ENCODE measurements around the gene PRPSAP1. TPM values are rescaled to one million over a fixed set of nuclear protein-coding genes. Genes with fewer than 3 reads are reported as not detected.
"Not testable (repeated sequence)": the region's sequence is repeated elsewhere in the genome, so short reads cannot be mapped to it uniquely, and the experiment has no call there.

Gene PRPSAP1
- total and polyA plus RNA-seq, 2 experiments from 2014 or later = 59.5 to 80.4 TPM

GRCh38 chr17:76354747-76355310 lies 1.1 kb upstream of the PRPSAP1 start:
- no peaks in the 10 kb centered on the region for H3K9me3 ChIP-seq (ENCODE audit: low read depth)
- H3K27me3 ChIP-seq = no peaks in the 10 kb centered on the region
- DNase-seq (ENCODE audit: low read depth in 1 of 2, low spot score in 1 of 2) = peak in 1 of 2 donors; percentile 12
- peaks cover 14% of the 10 kb centered on the region for H3K4me1 ChIP-seq (ENCODE audit: low read depth)
- H3K36me3 ChIP-seq = no peaks in the 10 kb centered on the region
- H3K4me3 ChIP-seq = peak overlapping the region; percentile 90
- TF ChIP-seq CTCF (IDR thresholded peaks at IDR 0.05; ENCODE audit: low read depth, low read length) = no peak
- no peak overlapping the region for H3K27ac ChIP-seq

GRCh38 chr17:76354317-76354729 lies 607 bp upstream of the PRPSAP1 start:
- peak overlapping the region; percentile 90 for H3K4me3 ChIP-seq
- peak overlapping the region; percentile 99 for H3K27ac ChIP-seq
- H3K27me3 ChIP-seq = no peaks in the 10 kb centered on the region
- no peaks in the 10 kb centered on the region for H3K36me3 ChIP-seq
- H3K9me3 ChIP-seq (ENCODE audit: low read depth) = no peaks in the 10 kb centered on the region
- no peak for DNase-seq (ENCODE audit: low read depth in 1 of 2, low spot score in 1 of 2)
- TF ChIP-seq CTCF (IDR thresholded peaks at IDR 0.05; ENCODE audit: low read depth, low read length) = no peak
- H3K4me1 ChIP-seq (ENCODE audit: low read depth) = peaks cover 14% of the 10 kb centered on the region

- Histone ChIP-seq H3K4me1 (ENCODE audit: low read depth) (peaks cover 14% of the 10 kb centered on the region), H3K36me3 (no peaks in the 10 kb centered on the region), H3K27ac (peak overlapping the region; percentile 99), H3K4me3 (peak overlapping the region; percentile 90), H3K27me3 (no peaks in the 10 kb centered on the region), H3K9me3 (ENCODE audit: low read depth) (no peaks in the 10 kb centered on the region)
- peak in 1 of 2 donors; percentile 56 for DNase-seq (ENCODE audit: low read depth in 1 of 2, low spot score in 1 of 2)
- TF ChIP-seq CTCF (IDR thresholded peaks at IDR 0.05; ENCODE audit: low read depth, low read length) = no peak
Measured at GRCh38 chr17:76353004-76353598, 615 bp downstream of the PRPSAP1 start.

- no peaks in the 10 kb centered on the region for H3K27me3 ChIP-seq
- no peak for TF ChIP-seq CTCF (IDR thresholded peaks at IDR 0.05; ENCODE audit: low read depth, low read length)
- H3K4me1 ChIP-seq (ENCODE audit: low read depth) = peaks cover 14% of the 10 kb centered on the region
- no peak for DNase-seq (ENCODE audit: low read depth in 1 of 2, low spot score in 1 of 2)
- no peak overlapping the region for H3K4me3 ChIP-seq
- H3K36me3 ChIP-seq = peaks cover 5% of the 10 kb centered on the region
- H3K27ac ChIP-seq = peak overlapping the region; percentile 53
- H3K9me3 ChIP-seq (ENCODE audit: low read depth) = no peaks in the 10 kb centered on the region
Measured at GRCh38 chr17:76351526-76352071, 2.1 kb downstream of the PRPSAP1 start.

GRCh38 chr17:76350463-76350862 lies 3.3 kb downstream of the PRPSAP1 start:
- H3K9me3 ChIP-seq (ENCODE audit: low read depth) = no peaks in the 10 kb centered on the region
- no peak overlapping the region for H3K27ac ChIP-seq
- H3K4me3 ChIP-seq = no peak overlapping the region
- TF ChIP-seq CTCF (IDR thresholded peaks at IDR 0.05; ENCODE audit: low read depth, low read length) = no peak
- DNase-seq (ENCODE audit: low read depth in 1 of 2, low spot score in 1 of 2) = no peak
- H3K36me3 ChIP-seq = peaks cover 7% of the 10 kb centered on the region
- no peaks in the 10 kb centered on the region for H3K27me3 ChIP-seq
- peaks cover 14% of the 10 kb centered on the region for H3K4me1 ChIP-seq (ENCODE audit: low read depth)

GRCh38 chr17:76346936-76347335 lies 6.8 kb downstream of the PRPSAP1 start:
- not testable (repeated sequence) for H3K27me3 ChIP-seq; H3K9me3 ChIP-seq (ENCODE audit: low read depth); H3K4me3 ChIP-seq; H3K4me1 ChIP-seq (ENCODE audit: low read depth); DNase-seq (ENCODE audit: low read depth in 1 of 2, low spot score in 1 of 2); H3K27ac ChIP-seq
- H3K36me3 ChIP-seq = peaks cover 19% of the 10 kb centered on the region
